Fibroblast of skin of right biceps (primary cell): Measurements from ENCODE around the gene LHFPL3.
"Not testable (repeated sequence)": the region's sequence is repeated elsewhere in the genome, so short reads cannot be mapped to it uniquely, and the experiment has no call there.

Experiments
- DNase-seq: peaks from one replicate; pipeline ENCODE4 v3.0.0-alpha.2; 2013

Gene LHFPL3

DNA sequence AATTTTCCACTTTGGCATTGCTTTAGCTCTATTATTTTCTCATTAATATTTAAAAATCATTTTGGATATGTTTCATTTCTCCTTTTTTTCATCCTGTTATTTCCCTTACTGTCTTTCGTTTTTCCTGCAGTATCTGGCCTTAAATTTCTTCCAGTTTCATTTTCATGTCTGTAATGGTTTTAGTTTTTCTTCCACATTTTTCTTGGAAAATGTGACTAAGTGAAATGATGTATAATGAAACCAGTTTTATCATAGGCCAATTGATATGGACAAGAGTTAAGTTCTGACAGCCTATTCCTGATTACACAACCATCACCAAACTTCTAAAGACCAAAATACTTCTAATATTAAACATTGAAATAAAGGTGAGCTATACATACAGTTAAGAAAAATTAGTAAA is 158.5 kb downstream of the LHFPL3 start:
- DNase-seq: no peak

DNA sequence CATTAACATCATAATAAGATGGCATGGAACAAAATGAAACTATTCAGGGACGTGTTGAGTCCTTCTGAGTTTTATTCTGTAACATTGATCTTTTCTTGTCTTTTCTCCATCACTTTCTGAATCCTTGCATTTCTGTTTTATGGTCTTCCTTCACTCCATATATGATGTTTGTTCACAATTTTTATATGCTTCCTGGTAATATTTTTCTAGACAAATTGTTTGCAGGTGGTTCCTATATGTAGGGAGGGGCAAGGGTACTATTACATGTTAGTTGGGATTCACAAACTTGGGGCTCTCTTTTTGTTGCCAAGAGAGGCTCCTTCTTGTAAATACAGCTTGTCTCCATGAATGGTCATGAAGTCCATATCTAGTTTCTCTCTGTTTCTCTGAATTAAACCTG is 159.2 kb downstream of the LHFPL3 start:
- no peak for DNase-seq

DNA sequence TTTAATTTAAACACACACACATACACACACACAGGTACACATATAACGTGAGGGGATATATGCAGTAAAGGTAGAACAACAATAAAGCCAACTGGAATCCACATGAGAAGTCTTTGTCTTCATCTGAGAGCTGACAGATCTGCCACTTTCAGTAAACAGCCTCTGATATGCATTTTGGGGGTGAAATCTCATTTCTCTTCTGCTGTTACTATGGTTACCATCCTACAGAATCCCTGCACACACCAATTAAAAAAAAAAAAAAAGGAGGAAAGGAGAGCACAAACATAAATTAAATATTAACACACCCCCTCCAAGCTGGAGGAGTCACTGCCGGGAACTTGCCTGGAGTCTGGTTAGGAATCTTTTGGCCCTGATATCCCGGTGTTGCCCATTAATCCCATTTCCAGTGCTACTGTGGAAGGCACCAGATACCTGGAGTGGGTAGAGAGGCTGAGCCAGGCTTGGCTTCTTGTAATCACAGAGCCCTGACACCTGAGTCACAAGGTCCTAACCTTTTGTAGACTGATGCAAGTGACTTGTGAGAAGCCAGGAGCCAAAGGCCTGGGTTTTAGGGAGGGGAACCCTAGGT is 169.1 kb downstream of the LHFPL3 start:
- DNase-seq: no peak

DNA sequence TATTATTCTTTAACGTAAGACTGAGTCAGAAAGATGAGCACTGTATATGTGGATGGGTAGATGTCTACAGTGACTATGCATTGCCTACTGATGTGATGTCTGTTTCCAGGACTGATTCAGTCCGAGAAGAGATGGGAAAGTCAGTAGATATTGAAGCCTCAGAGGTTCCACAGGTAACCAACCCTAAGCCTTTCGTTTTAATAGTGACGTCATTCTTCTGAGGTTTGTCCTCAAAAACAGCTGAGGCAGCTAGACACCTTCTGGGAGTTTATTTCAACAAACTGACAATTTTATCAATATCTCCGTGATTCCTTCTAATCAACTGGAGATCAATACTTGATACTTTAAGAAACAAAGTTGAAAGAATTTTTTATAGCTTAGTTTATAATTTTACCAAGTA is 171.6 kb downstream of the LHFPL3 start:
- DNase-seq: no peak

DNA sequence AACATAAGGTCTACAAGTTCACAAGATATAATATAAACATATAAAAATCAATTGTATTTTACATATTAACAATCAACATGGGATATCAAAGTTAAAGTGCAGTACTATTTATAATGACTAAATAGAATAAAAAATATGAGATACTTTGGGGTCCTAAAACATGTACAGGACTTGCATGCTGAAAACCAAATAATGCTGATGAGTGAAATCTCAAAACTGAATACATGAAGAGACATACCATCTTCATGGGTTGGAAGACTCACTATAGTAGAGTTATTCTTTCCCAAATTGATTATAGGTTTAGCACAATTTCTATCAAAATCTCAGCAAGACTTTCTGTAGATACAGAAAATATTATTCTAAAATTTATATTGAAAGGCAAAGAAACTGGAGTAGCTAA is 181.5 kb downstream of the LHFPL3 start:
- DNase-seq: no peak

DNA sequence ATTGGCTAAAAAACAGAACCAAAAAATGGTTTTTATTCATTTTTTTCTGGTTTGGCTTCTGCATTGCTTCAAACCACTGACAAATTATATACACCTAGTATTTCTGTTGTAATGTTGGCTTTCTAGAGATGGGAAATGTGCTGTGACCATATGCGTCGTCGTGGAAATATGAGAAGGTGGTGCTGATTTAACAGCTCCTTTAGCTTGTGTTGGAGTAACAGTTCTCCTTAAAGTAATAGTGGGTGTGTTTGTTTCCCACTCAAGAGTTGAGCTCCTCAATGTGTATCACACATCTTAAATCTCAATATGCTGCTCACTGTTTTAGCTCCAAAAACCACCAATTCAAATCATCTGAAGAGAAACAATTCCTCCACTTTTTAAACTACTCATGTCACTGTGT is 196.4 kb downstream of the LHFPL3 start:
- no peak for DNase-seq

DNA sequence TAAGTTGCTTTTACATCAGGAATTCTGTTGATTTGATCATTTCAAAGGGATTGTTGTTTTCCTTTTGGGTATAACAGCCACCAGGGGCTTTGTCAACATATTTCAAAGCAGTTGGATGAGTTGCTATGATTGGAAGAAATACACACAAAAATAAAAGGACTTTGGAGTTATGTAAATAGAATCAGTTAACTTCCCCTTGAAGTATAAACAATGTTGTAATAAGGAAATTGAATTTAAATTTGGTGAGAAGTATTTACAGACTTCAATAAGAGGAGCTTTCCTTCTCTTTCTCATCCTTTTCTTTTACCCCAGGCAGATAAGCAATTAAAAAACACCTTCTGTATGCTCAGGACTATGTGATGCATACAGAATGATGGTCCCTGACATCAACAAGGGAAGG is 199.7 kb downstream of the LHFPL3 start:
- DNase-seq: no peak

DNA sequence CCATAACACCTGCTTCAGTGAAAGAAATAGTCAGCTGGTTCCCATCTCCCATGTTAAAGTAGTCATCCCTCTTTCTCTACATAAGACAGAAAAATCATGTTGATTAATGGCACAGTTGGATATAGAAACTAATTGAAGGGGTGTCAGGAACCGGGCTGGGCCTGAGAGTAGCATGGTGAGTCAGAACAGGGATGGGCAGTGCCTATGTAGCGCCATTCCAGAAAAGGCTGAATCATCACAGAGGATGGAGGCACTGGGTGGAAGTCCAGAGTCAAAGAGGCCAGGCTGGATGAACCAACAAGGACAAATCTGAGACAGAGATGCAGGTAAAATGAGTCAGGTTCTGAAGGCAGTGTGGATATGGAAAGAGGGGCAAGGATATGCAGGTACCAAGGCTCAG is 201.2 kb downstream of the LHFPL3 start:
- no peak for DNase-seq

DNA sequence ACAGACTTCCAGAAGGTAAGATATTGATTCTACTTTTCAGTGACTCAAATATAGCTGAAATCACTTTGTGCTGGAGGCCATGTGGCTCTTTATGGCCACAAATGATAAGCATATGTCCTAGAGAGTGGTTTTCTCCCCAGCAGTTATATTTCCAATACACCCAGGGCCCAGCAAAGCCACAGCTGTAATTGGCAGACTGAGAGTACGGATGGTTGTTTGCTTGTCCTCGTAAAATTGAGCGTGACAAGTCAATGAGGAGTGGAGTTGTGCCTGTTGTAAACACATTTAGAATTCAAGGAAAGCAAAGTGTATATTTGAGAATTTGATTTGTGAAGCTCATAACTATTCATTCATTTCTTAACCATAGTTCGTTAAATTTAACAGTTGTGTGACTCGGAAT is 201.8 kb downstream of the LHFPL3 start:
- no peak for DNase-seq

DNA sequence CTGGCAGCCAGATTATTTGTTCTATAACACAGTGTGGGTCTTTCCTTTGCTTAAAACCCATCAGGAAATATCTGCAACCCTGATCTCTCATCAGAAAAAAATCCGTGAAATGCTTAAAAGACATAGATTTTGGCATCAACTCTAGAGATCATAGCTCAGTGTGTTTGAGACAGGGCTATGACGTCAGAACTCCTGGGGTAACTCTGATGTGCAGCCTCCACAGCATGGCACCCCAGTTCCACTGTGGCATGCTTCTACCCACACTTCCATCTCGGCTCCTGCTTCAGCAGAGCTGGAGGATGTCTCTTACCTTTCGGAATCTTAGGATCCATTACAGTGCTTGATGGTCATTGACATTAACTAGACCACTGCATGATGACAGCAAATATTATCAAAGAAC is 205.7 kb downstream of the LHFPL3 start:
- no peak for DNase-seq

DNA sequence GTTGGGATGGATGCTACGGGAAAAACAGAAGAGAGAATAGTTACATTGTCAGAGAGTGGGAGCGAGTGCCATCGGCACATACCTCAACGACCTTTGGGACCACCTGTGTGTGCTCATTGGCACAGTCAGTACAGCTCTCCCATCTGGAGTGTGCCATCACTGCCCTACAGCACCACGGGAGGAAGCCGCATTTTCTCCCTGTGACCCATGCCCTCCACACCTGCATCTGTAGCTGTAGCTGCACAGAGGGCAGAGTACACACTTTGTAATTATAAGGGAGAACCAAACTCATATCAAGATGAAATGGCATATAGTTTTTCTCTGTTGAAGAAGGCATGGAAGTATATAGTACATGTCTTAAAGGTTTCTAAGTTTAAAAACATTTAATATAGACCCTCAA is 207.4 kb downstream of the LHFPL3 start:
- DNase-seq: no peak

DNA sequence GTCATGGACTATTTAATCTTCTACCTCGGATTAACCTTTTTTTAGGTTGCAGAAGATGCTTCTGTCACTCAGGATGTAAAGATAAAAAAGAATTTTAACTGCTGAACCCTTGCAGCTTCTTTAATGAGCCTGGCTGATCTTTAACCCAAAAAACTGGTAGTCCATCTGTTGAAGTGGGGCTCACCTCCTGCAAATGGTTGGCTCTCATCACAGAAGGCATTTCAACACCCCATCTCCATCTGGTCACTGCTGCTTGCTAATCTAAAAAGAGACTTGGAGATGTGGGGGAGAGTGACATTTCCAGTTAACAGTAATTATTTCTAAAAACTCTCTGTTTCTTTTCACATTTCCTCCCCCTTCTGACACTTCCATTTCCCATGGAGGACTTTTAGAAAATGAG is 208.6 kb downstream of the LHFPL3 start:
- DNase-seq: no peak

DNA sequence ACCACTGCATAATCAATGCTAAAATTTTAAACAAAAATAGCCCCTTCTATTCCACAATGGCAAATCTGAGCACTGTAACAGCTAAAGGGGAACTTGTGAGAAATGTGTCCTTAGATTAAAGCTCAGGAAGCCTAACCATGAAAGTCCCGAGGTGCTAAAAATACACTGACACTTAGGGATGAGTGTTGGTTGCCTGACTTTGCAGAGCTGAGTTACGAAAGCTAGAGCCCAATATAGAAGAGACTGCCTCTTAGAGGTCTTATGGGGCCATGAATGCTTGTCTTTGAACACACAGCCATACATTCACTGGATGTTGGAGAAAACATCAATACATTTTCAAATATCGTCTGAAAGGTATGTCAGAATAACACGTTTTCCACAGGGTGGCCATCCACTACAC is 209.7 kb downstream of the LHFPL3 start:
- DNase-seq: no peak

DNA sequence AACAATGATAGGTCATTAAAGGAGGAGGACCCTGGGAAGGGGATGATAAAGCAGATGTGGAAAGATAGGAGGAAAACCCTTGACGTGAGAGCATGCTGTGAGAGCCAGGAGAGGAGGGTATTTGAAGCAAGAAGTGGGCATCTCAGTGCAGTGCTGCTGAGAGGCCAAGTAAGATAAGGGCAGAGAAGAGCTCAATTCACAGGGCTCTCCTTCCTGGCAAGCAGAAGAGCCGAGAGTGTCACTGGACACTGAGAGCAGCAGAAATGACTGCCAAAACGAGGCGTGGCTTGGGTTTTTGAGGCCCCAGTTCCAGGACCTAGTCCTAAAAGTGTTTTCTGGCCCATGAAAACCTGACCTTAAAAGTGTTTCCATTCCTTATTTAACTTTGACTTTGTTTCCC is 213.5 kb downstream of the LHFPL3 start:
- DNase-seq: no peak

DNA sequence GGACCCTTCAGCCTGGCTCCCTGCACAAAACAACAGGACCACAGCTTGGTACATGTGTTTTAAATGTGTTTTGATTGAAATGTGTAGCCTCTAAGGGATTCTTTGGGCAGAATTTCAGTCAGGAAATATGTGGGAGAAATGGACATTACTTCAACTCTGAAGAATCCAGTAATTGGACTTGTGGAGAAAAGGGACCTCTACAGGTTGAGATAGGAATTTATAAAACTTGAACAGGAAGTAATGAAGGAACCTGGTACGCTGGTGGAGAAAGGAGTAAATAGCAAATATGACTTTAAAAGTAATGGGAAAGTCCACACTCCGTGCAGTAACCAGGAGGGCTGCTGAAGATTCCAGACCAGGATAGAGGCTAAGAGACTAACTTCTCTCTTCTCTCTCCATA is 220.5 kb downstream of the LHFPL3 start:
- no peak for DNase-seq

DNA sequence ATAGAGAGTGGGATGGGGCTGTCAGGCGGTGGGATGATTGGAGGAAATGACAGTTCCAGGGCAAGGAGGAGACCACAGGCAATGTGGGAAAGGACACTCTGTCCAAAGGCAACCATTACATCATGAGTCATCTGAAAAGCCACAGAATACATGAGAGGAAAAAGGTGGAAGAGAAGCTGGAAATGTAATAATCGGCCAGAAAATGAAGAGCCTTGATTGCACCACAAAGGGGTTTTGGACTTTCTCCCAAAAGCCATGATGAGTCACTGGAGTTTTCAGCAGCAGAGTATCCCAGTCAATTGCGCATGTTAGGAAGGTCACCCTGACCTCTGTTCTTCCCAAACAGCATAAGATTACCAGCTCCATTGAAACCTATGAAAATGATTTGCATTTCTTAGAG is 222.0 kb downstream of the LHFPL3 start:
- DNase-seq: no peak

DNA sequence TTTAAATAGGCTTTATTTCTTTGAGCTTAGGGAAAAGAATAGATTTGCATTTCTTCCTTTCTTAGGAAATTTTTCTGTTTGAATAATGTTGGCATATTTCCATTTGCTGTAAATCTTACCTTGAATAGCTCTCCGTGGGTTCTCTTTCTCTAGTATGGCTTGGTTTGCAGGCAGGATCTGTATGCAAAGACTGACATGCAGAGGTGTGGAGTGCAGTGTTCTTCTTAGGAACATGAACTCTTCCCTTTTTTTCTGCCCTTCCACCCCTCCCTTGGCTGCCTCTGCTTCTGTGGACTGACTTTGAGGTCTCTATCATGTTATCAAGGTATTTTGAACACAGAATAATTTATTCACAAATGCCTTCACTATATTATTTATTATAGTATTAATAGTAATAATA is 222.8 kb downstream of the LHFPL3 start:
- no peak for DNase-seq

DNA sequence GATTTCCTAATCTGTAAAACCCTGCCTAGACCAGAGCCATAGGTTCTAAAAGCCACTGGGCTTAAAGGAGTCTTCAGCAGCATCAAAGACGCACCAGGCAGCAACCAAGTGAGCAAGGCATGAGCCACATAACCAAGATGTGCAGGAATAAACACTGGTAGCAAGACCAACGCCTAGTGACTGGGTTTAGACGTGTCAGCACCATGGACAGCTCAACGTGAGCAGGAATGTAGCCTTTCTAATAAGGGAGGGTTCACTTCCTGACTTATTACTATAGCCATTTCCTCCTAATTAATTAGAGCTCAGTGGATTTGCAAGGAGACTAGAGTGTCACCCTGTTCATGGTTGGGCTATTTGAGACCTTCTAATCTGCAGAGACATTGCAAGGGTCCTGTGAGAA is 223.7 kb downstream of the LHFPL3 start:
- peak; percentile 26 for DNase-seq

DNA sequence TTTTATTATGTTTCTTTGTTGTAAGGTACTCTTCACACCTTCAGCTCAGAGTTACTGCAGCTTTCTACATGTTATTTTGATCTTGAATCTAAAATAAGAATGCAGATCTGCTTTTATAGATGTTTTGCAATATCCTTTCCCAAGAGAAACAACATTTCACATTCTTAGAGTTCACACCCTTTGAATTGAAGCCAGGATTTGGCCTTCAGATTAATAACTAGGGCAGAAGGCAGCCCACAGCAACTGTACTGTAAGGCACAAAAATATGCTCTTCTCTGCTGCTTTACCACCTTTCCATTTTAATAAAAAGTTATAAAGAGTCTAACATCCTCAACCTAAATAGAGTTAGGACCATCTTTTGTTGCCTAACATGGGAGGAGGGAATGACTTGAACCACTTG is 224.7 kb downstream of the LHFPL3 start:
- DNase-seq: no peak

DNA sequence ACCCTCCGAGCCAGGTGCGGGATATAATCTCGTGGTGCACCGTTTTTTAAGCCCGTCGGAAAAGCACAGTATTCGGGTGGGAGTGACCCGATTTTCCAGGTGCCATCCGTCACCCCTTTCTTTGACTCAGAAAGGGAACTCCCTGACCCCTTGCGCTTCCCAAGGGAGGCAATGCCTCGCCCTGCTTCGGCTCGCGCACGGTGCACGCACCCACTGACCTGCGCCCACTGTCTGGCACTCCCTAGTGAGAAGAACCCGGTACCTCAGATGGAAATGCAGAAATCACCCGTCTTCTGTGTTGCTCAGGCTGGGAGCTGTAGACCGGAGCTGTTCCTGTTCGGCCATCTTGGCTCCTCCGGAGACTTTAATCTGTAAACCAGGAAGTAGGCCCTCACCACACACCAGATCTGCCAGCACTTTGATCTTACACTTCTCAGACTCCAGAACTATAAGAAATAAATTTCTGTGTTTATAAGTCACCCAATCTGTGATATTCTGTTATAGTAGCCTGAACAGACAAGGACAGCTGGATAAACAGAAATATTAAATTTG is 235.0 kb downstream of the LHFPL3 start:
- not testable (repeated sequence) for DNase-seq

DNA sequence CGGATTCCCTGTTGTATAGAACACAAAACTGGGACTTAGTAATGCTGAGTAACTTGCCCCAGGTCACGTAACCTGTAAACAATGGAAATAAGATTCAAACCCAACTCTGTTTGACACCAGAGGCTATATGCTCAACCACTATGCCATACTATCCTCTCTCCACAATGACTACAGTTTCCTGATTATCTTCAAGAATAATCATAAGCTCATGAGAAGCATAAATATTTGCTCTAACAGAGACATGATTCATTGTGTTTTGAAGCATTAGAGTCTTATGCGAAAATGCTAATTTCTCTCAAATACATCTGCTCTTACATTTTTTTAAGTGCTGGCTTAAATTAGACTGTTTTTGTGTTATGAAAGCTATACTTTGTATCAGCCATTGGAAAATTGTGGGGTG is 241.3 kb downstream of the LHFPL3 start:
- no peak for DNase-seq

DNA sequence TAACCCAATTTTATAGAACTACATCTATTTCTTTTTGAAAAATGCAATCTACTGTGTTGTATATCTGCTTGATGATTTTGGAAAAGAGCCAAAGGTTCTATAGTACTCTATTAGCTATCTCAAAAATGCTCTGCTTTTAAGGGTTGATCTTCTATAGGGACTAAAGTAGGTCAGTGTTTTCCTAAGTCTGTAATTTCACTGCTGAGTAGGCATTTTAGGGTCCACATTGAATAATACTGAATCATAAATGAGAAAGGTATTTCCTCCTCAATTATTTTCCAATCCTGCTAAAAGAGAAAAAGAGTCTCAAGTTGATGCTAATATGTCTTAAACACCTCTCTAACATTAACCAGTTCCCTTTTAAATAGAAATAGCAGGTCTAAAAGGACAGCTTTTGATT is 244.2 kb downstream of the LHFPL3 start:
- DNase-seq: no peak

DNA sequence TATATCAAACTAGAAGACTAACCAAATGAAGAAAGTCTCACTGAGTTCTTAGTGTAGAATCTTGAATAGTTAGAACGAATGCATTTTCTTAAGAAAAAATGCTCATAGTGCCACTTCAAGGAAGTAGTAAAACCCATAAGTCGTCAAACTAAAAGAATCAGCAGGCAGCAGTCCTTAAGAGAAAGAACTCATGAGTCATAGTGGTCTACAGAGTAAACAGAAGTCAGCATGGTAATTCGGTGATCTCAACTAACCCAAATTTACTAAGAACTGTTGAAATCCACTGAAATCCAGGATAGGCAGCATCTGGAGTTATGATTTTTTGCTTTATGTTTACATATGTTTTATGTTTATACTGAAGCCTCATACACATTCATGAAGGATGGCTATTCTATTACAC is 256.2 kb downstream of the LHFPL3 start:
- DNase-seq: no peak

DNA sequence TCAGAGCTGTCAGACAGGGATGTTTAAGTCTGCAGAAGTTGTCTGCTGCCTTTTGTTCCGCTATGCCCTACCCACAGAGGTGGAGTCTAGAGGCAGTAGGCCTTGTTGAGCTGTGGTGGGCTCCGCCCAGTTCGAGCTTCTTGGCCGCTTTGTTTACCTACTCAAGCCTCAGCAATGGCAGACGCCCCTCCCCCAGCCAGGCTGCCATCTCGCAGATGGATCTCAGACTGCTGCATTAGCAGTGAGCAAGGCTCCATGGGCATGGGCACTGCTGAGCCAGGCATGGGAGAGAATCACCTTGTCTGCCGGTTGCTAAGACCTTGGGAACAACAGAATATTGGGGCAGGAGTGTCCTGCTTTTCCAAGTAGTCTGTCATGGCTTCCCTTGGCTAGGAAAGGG is 267.2 kb downstream of the LHFPL3 start:
- not testable (repeated sequence) for DNase-seq

DNA sequence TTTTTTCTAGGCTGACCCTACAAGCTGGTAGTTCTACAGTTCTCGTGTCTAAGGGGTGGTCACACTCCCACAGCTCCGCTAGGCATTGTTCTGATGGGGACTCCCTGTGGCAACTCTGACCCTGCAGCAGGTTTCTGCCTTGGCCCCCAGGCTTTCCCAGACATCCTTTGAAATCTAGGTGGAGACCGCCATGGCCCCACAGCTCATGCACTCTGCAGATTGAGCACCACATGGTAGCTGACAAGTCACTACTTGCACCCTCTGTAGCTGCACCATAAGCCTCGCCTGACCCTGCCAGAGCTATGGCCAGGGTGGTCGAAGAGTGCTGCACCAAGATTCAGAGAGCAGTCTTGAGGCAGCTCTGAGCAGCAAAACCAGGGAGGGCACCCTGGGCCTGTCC is 275.6 kb downstream of the LHFPL3 start:
- no peak for DNase-seq

DNA sequence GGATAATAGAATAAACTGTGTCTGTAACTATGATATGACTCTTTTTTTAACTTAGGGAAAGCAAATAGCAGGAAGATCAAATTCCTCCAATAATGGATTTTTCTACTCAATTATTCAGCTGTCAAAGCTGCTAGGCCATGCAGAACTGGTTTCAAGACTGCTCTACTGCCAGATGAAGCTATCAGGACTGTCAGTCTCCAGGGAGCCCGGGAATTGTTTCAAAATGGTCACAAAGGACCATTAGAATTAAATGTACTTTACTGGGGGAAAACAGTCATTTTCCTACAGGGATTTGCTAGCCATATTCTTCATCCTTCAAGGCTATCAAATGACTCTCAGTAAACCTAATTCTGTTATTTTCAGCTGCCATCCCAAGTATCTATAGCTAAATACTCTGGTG is 276.3 kb downstream of the LHFPL3 start:
- no peak for DNase-seq
